SJSA1 (cell line): ENCODE data around the gene AUNIP. TPM values are rescaled to one million over a fixed set of nuclear protein-coding genes. Genes with fewer than 3 reads are reported as not detected.
A peak's percentile ranks its signal among the peaks of the same experiment; 100 is the strongest.

Experiments
- DNase-seq, 2 experiments: peaks; one replicate each; pipeline ENCODE4 v3.0.0-alpha.2; 2015 to 2020; ENCODE audit warnings: low spot score in 2 of 2, low read depth in 1 of 2
- H3K27ac ChIP-seq: fragments of 250-450 bp; sonication (Bioruptor Pico); 2 replicates; pipeline ENCODE4 v1.5.1; 2020; ENCODE audit warnings: mild to moderate bottlenecking, moderate library complexity
- H3K27me3 ChIP-seq: fragments of 250-450 bp; sonication (Bioruptor Pico); replicated peaks from 2 replicates; pipeline ENCODE4 v1.5.1; 2020; ENCODE audit warnings: mild to moderate bottlenecking, moderate library complexity
- H3K36me3 ChIP-seq: fragments of 250-450 bp; sonication (Bioruptor Pico); 2 replicates; pipeline ENCODE4 v1.5.1; 2020; ENCODE audit warnings: mild to moderate bottlenecking
- H3K4me1 ChIP-seq: fragments of 250-450 bp; sonication (Bioruptor Pico); replicated peaks from 2 replicates; pipeline ENCODE4 v1.6.1; 2021; ENCODE audit warnings: mild to moderate bottlenecking
- H3K4me3 ChIP-seq: fragments of 250-450 bp; sonication (Bioruptor Pico); 2 replicates; pipeline ENCODE4 v1.5.1; 2020; ENCODE audit warnings: mild to moderate bottlenecking
- H3K9me3 ChIP-seq: fragments of 250-450 bp; sonication (Bioruptor Pico); replicated peaks from 2 replicates; pipeline ENCODE4 v1.5.1; 2020; ENCODE audit warnings: mild to moderate bottlenecking
- total RNA-seq: library from RNA; depleted of rRNA; stranded (reverse); fragments of >200 nt; shearing (Covaris generic); gene quantifications from 2 replicates; pipeline ENCODE4 v1.2.3, GENCODE V29; 2014

AUNIP gene
- total RNA-seq, 1 experiment from 2014 or later, result 9.5 TPM

DNA sequence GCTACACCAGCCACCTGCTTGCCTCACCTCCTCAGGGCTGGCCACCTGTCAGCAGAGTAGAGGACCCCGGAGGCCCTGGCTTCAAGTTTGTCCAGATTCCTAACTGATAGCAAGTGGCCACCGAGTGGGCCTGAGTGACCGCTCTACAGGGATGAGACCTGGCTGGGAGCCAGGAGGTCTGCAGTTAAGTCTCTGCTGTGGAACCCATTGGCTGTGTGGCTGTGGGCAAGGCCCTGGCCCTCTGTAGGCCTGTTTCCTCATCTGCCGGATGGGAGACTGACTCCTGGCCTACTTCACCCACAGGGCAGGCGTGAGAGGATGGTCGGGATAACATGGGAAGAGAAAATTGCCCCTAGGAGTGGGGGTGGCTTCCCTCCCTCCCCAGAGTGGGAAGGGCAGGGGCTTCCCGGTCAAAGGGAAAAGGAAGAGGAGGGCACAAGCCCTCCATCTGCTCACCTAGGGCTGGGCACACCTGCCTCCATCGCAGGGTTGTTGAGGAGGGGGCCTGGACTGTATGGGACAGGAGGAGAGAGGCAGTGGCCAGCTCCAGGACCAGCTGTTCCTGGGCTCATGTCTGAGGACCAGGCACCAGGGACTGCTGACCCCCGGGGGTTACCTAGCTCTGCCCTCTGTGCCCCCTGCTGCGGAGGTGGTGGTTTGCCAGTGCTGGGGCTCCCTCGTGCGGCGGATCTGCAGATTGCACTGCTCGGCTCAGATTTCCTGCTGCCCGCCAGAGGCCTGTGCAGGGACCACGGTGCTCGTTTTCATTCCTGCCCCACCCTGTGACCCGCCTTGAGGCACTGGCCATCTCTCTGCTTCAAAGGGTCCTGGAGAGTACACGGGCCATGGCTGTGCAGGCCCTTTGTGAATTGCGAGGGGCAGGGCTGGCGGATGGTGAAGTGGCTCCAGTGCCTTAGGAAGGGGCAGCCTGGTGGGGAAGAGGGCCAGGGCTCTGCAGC lies 48.6 kb downstream of the AUNIP start:
- peak; percentile 55 to 74 for DNase-seq
- Histone ChIP-seq H3K36me3 (peaks cover 64% of the 10 kb centered on the region), H3K9me3 (no peaks in the 10 kb centered on the region), H3K27ac (no peak overlapping the region), H3K27me3 (no peaks in the 10 kb centered on the region), H3K4me3 (no peak overlapping the region), H3K4me1 (no peaks in the 10 kb centered on the region; the same call in 1 of the 2 replicates)

DNA sequence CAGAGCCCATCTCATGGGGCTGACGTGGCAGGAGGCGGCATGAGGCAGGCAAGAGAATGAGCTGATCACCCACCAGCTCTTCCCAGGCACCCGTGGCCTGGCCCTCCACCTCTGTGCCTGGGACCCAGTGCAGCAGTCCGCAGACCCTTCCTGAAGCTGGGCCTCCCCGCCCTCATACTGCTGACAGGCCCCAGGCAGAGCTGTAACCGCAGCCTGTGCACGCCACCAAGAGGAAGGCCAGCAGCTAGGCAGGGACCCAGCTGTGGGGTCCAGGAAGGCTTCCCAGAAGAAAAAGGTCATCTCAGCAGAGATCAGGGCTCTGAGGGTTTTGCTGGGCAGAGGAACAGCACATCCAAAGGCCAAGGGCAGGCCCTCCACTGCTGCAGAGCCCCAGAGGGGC lies 49.3 kb downstream of the AUNIP start:
- H3K27me3 ChIP-seq, result no peaks in the 10 kb centered on the region
- no peak overlapping the region for H3K27ac ChIP-seq
- H3K4me3 ChIP-seq, result no peak overlapping the region
- no peaks in the 10 kb centered on the region; the same call in 1 of the 2 replicates for H3K4me1 ChIP-seq
- no peaks in the 10 kb centered on the region for H3K9me3 ChIP-seq
- peaks cover 67% of the 10 kb centered on the region for H3K36me3 ChIP-seq
- DNase-seq, result no peak

DNA sequence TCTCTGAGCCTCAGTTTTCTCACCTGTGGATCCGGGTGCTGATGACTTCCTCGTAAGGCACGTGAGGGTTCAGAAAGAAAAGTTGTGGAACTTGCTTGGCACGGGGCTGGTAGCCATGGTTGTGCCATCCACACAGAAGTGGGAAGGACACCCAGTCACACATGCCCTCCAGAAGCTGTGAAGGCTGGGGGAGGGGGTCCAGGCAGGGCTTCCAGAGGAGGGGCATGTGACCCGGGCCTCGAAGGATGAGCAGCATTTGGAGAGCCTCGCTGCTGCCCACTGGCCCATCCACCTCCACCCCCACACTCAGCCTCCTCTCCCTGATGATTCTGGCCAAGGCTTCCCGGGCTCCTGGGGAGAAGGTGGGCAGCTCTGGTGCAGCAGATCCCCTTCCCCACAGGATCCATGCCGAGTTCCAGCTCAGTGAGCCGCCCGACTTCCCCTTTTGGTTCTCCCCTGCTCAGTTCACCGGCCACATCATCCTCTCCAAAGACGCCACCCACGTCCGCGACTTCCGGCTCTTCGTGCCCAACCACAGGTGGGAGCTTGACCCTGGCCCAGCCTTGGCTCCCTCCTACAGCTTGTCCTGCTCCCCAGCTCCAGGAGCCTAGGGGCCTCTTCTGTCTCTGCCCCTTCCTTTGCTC lies 49.9 kb downstream of the AUNIP start:
- Histone ChIP-seq H3K9me3 (no peaks in the 10 kb centered on the region), H3K4me3 (no peak overlapping the region), H3K27ac (no peak overlapping the region), H3K4me1 (no peaks in the 10 kb centered on the region; the same call in 1 of the 2 replicates), H3K27me3 (no peaks in the 10 kb centered on the region), H3K36me3 (peaks cover 65% of the 10 kb centered on the region)
- no peak for DNase-seq

DNA sequence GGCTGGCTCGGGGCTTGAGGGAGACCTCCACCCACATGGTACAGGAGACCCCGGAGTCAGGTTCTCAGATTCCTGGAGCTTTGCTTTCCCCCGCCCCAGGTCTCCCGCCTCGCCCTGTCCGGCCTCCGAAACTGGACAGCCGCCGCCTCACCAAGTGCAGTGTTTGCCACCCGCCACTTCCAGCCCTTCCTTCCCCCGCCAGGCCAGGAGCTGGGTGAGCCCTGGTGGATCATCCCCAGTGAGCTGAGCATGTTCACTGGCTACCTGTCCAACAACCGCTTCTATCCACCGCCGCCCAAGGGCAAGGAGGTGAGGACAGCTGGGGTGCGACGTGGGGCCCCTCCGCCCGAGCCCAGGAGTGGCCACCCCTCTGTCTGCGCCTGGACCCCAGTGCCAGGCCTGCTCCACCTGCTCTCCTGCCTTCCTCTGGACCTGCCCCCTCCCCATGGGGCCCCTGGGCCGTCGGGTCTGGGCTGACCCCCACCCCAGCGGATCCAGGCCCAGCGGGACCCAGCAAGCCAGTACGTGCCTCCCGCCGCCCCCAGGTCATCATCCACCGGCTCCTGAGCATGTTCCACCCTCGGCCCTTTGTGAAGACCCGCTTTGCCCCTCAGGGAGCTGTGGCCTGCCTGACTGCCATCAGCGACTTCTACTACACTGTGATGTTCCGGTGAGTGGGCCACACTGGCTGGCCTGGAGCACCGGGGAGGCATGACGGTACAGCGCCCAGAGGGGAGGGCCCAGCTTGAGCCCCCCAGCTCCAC lies 50.6 kb downstream of the AUNIP start:
- Histone ChIP-seq H3K27ac (no peak overlapping the region), H3K9me3 (no peaks in the 10 kb centered on the region), H3K27me3 (no peaks in the 10 kb centered on the region), H3K4me1 (peaks cover 3% of the 10 kb centered on the region; the same call in 1 of the 2 replicates), H3K4me3 (no peak overlapping the region), H3K36me3 (peaks cover 62% of the 10 kb centered on the region)
- DNase-seq, result no peak

DNA sequence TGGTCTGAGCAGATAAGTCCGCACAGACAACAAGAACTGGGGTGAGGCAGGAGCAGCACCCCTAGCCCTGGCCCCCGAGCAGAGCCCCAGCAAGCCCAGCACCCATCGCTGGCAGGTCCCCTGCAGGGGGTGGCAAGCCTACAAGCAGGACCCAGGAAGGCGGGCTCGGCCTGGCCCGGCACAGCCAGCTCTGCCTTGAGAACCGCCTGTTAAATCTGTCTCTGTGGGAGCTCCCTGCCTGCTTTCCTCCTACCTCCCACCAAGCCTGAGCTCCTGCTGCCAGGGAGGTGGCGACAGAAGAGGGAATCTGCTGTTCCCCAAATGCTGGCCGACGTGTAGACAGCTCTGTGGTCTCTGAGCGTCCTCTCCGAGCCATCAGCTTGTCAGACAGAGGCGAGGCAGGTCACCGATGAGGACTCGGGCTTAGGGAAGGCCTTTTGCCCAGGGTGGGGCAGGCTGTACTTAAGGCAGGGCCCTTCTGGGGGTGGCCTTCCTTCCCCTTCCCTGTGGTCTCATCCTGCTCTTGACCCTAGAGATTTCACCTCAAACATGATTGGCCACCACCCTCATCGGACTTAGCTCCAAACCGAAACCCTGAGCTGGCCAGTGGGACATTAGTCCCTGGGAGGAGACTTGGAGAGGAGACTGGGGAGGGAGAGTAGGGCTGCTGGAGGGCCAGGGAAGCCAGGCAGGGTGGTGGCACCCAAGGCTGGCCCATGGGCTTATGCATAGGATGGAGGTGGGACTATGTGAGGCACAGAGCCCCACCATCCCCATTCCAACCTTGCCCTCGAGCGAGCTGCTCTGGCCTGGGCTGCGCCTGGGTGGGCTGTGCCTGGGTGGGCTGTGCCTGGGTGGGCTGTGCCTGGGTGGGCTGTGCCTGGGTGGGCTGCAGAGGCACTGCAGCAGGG lies 51.5 kb downstream of the AUNIP start:
- Histone ChIP-seq H3K36me3 (peaks cover 57% of the 10 kb centered on the region), H3K4me3 (no peak overlapping the region), H3K27me3 (no peaks in the 10 kb centered on the region), H3K9me3 (no peaks in the 10 kb centered on the region), H3K4me1 (peaks cover 3% of the 10 kb centered on the region; the same call in 1 of the 2 replicates), H3K27ac (no peak overlapping the region)
- no peak for DNase-seq

DNA sequence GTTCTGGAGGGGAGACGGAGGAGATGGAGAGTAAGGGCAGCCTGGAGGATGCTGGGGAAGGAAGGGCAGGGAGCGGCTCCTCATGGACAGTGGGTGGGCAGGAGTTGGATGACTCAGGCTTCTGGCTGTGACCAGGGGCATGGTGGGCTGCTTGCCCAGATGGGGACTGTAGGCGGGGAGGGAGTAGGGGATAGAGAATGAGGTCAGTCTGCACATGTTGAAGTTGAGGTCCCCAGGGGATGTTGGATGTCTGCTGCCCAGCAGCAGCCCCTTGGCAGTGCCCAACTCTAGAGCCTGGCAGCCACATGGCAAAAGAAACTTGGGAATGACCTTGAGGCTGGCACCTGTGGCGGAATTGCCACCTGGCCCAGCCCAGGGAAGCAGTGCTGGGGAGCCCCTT lies 52.8 kb downstream of the AUNIP start:
- Histone ChIP-seq H3K27ac (no peak overlapping the region), H3K4me3 (no peak overlapping the region), H3K27me3 (no peaks in the 10 kb centered on the region), H3K9me3 (no peaks in the 10 kb centered on the region), H3K36me3 (peaks cover 51% of the 10 kb centered on the region), H3K4me1 (peaks cover 3% of the 10 kb centered on the region; the same call in 1 of the 2 replicates)
- DNase-seq, result no peak

DNA sequence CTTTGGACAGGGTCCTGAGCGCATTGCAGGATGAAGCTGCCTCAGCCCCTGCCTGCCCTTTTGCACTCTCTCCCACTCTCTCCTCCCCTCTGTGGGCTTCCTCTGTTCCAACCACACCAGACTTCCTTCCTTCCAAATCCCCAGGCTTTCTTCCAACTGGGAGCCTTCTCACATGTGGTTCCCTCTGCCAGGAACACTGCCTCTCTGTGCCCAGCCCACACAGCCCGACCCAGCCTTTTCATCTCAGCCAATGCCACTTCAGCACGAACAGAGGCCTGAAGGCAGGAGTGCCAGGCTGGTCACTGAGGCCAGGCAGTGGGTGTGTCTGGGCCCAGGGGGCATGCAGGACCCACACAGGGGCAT lies 53.4 kb downstream of the AUNIP start:
- Histone ChIP-seq H3K4me1 (peaks cover 6% of the 10 kb centered on the region), H3K27ac (no peak overlapping the region), H3K27me3 (no peaks in the 10 kb centered on the region), H3K36me3 (peaks cover 45% of the 10 kb centered on the region), H3K4me3 (no peak overlapping the region), H3K9me3 (no peaks in the 10 kb centered on the region)
- no peak for DNase-seq

DNA sequence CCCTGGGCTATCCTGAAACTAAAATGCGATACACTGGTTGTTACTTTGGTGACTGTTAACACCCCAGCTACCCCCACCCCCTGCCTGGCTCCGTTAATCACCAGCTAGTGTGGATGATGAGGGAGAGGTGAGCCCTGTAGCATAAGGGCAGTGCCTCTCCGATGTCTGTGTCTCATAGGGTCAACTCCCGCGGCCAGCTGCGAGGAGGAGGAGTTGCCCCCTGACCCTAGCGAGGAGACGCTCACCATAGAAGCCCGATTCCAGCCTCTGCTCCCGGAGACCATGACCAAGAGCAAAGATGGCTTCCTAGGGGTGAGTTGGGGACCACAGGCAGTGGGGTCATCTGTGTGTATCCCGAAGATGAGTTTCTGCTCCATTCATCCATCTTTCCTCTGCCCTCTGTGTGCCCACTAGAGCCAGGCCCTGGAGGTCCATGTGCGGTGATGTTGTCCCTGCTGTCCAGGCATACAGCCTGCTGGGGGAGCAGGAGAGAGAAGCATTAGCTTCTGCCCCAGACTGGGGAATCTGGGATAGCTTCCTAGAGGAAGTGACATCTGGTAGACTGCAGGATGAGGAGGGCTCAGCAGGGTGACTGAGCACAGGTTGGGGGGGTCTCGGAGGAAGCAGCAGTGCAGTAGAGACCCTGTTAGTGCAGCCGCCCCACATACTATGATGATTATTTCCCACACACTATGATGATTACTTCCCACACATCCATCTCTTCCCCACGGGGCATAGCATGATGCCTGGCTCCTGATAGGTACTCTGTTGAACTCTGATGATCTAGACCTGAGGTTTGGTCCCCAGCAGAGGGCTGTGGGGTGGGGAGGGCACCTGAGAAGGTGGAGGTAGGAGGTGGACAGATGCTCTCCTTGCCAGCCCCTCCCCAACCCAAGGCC lies 54.0 kb downstream of the AUNIP start:
- Histone ChIP-seq H3K9me3 (no peaks in the 10 kb centered on the region), H3K4me3 (no peak overlapping the region), H3K4me1 (peaks cover 10% of the 10 kb centered on the region), H3K36me3 (peaks cover 39% of the 10 kb centered on the region), H3K27me3 (no peaks in the 10 kb centered on the region), H3K27ac (no peak overlapping the region)
- DNase-seq, result no peak

DNA sequence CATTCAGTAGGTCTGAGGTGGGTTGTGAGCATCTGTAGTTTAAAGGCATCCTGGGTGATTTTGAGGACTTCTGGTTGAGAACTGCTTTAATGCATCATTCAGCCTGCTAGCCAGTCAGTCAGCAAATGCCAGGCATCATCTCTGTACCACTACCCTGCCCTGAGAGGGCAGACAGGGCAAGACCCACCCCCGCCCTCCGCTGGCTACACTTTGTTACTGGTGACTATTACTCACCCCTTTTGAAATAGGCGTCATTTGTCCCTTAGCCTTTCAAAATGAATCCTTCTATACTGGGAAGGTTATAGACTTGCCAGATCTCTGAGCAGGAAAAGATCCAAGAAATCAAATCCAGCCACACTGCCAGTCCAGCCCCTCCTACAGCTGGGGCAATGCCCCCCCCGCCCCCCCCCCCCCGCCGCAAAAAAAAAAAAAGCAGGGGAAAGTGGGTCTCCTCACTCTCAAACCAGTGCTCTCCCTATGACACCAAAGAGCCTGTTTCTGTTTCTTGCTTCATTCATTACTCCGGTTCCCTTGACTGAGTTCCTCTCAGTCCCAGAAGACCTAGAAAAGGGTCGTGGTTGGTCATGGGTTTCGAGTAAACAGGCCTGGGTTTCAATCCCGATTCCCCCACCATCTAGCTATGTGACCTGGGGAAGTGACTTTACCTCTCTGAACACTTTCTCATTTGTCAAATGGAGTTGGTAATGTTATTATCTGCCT lies 54.9 kb downstream of the AUNIP start:
- Histone ChIP-seq H3K4me1 (peaks cover 14% of the 10 kb centered on the region), H3K27ac (no peak overlapping the region), H3K27me3 (no peaks in the 10 kb centered on the region), H3K4me3 (no peak overlapping the region), H3K9me3 (no peaks in the 10 kb centered on the region), H3K36me3 (peaks cover 31% of the 10 kb centered on the region)
- DNase-seq, result no peak

DNA sequence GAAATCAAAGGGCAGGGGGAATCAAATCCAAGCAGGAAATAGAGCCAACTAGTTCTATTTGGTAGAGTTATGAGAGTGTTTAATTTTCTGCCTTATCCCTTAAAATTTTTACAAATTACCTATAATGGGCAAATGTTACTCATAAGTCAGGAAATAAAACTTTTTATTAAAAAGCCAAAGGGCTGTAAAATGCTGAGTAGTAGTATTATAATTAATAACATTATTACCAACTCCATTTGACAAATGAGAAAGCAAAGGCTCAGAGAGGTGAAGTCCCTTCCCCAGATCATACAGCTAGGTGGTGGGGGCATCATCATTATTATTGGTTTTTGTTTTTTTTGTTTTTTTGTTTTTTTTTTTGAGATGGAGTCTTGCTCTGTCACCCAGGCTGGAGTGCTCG lies 55.9 kb downstream of the AUNIP start:
- no peaks in the 10 kb centered on the region for H3K27me3 ChIP-seq
- peaks cover 14% of the 10 kb centered on the region for H3K4me1 ChIP-seq
- no peaks in the 10 kb centered on the region for H3K9me3 ChIP-seq
- no peak overlapping the region for H3K4me3 ChIP-seq
- peaks cover 23% of the 10 kb centered on the region for H3K36me3 ChIP-seq
- H3K27ac ChIP-seq, result no peak overlapping the region
- DNase-seq, result no peak

DNA sequence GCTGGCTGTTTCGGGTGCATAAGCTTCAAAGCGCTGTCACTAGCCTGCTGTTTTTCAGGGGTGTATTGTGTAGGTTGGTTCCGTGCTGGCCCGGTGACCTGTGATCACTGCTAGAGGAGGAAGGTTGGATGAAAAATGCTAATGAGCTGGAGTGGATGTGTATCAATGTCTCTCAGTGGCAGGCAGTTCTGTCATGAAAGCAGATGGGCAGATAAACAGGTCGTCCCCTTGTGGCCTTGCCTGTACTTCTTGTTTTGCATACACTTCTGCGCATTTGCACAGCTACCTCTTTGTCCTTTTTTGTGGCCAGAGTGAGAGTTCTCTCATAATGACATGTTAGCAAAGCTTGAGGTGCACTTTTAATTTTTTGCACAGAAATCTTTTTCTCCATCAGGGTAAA lies 56.3 kb downstream of the AUNIP start:
- peaks cover 14% of the 10 kb centered on the region for H3K4me1 ChIP-seq
- DNase-seq, result no peak
- peaks cover 23% of the 10 kb centered on the region for H3K36me3 ChIP-seq
- H3K4me3 ChIP-seq, result no peak overlapping the region
- H3K9me3 ChIP-seq, result no peaks in the 10 kb centered on the region
- H3K27me3 ChIP-seq, result no peaks in the 10 kb centered on the region
- no peak overlapping the region for H3K27ac ChIP-seq
